Esophagus mucosa (tissue), 1 donor: ENCODE measurements around the gene MSTN. TPM values are rescaled to one million over a fixed set of nuclear protein-coding genes. Genes with fewer than 3 reads are reported as not detected.
"Not testable (repeated sequence)": the region's sequence is repeated elsewhere in the genome, so short reads cannot be mapped to it uniquely, and the experiment has no call there.

Source experiments
- ATAC-seq: fragments of 200-7000 bp; cut with Tn5 transposase; one replicate; pipeline ENCODE4 v1.9.1; 2020
- total RNA-seq: library from RNA; stranded (reverse); gene quantifications from one replicate; pipeline ENCODE4 v1.2.4, GENCODE V29; 2023
- donor health status: DM: yes; HTN: yes; CAD: no.

Gene MSTN
- total RNA-seq, 1 donor from 2014 or later, result 0.08 TPM

GRCh38 chr2:190063624-190064023 lies 1.1 kb upstream of the MSTN start:
- ATAC-seq, result no peak

GRCh38 chr2:190062053-190062452 lies 476 bp downstream of the MSTN start:
- no peak for ATAC-seq

GRCh38 chr2:190060626-190061025 lies 1.9 kb downstream of the MSTN start:
- no peak for ATAC-seq

GRCh38 chr2:190060019-190060418 lies 2.5 kb downstream of the MSTN start:
- ATAC-seq, result no peak

- no peak for ATAC-seq
These were observed 9.1 kb downstream of the MSTN start for GRCh38 chr2:190053426-190053825.

GRCh38 chr2:190052307-190052706 lies 10.2 kb downstream of the MSTN start:
- ATAC-seq, result peak; percentile 54

GRCh38 chr2:190051223-190051622 lies 11.3 kb downstream of the MSTN start:
- no peak for ATAC-seq

GRCh38 chr2:190050001-190050400 lies 12.5 kb downstream of the MSTN start:
- no peak for ATAC-seq

GRCh38 chr2:190044866-190045265 lies 17.7 kb downstream of the MSTN start:
- no peak for ATAC-seq

GRCh38 chr2:190043441-190043840 lies 19.1 kb downstream of the MSTN start:
- ATAC-seq, result no peak

GRCh38 chr2:190036071-190036470 lies 26.5 kb downstream of the MSTN start:
- no peak for ATAC-seq

- not testable (repeated sequence) for ATAC-seq
These were observed 28.1 kb downstream of the MSTN start for GRCh38 chr2:190034417-190034816.

GRCh38 chr2:190031969-190032618 lies 30.4 kb downstream of the MSTN start:
- no peak for ATAC-seq

GRCh38 chr2:190023860-190024259 lies 38.7 kb downstream of the MSTN start:
- peak; percentile 45 for ATAC-seq

- no peak for ATAC-seq
These were observed 41.8 kb downstream of the MSTN start for GRCh38 chr2:190020720-190021119.

- no peak for ATAC-seq
These were observed 44.7 kb downstream of the MSTN start for GRCh38 chr2:190017837-190018236.

GRCh38 chr2:190015969-190016368 lies 46.6 kb downstream of the MSTN start:
- not testable (repeated sequence) for ATAC-seq
